Right lobe of liver (tissue), 6 donors: Measurements from ENCODE around the gene FLYWCH2. TPM values are rescaled to one million over a fixed set of nuclear protein-coding genes. Genes with fewer than 3 reads are reported as not detected.

Experiments
- ATAC-seq, 4 donors: fragments of 200-7000 bp; cut with Tn5 transposase; one replicate each; pipeline ENCODE4 v1.9.1; 2020; ENCODE audit warnings: mild to moderate bottlenecking in 4 of 4, moderate library complexity in 4 of 4
- DNase-seq, 3 donors: peaks; one replicate each; pipeline ENCODE4 v3.0.0-alpha.2; 2020
- H3K27ac ChIP-seq, 3 donors: fragments of 200-600 bp; one replicate each; pipeline ENCODE4 v1.8.0; 2022
- H3K27me3 ChIP-seq, 2 donors: fragments of 200-600 bp; one replicate each; pipeline ENCODE4 v1.8.0; 2022
- H3K36me3 ChIP-seq, 4 donors: fragments of 200-600 bp; sonication (generic) in 1 of 4; one replicate each; pipeline versions ENCODE4 v1.5.1 to v1.8.0; 2017 to 2022; ENCODE audit warnings: control low read depth in 1 of 4
- H3K4me1 ChIP-seq, 4 donors: fragments of 200-600 bp; sonication (generic) in 1 of 4; one replicate each; pipeline versions ENCODE4 v1.5.1 to v1.8.0; 2017 to 2022; ENCODE audit warnings: control low read depth in 1 of 4
- H3K4me3 ChIP-seq, 3 donors: fragments of 200-600 bp; one replicate each; pipeline ENCODE4 v1.8.0; 2022
- H3K9me3 ChIP-seq, 4 donors: fragments of 200-600 bp; sonication (generic) in 1 of 4; one replicate each; pipeline versions ENCODE4 v1.5.1 to v1.8.0; 2017 to 2022; ENCODE audit warnings: control low read depth in 1 of 4
- CTCF ChIP-seq, 4 donors: fragments of 200-600 bp in 3 of 4; fragments of 450-650 bp in 1 of 4; IDR thresholded peaks; one replicate each; pipeline versions ENCODE4 v1.5.1 to v1.8.0; 2016 to 2022; ENCODE audit warnings: antibody characterized with exemption in 4 of 4, mild to moderate bottlenecking in 2 of 4
- POLR2A ChIP-seq: fragments of 450-650 bp; IDR thresholded peaks from one replicate; pipeline ENCODE4 v1.6.1; 2017; ENCODE audit warnings: antibody characterized with exemption, mild to moderate bottlenecking
- WGBS: methylation state at CpG from one replicate; pipeline ENCODE4 v1.1.6; 2018; ENCODE audit warnings: low coverage, low lambda C conversion rate; ENCODE audit not compliant: insufficient coverage; ENCODE audit errors: missing lambda C conversion rate; 5-methylcytosine and 5-hydroxymethylcytosine counted together
- intact Hi-C, 2 donors: fragments of 100-400 bp; cut with DNase I; formaldehyde crosslinking; loops; one replicate each; pipeline versions ENCODE4 v1.11.2 to v1.14.1; 2022
- total RNA-seq, 6 experiments: library from RNA; depleted of rRNA in 2 of 6; stranded (reverse); fragments of >200 nt in 2 of 6; fragmentation: NEBNext Ultra II Directional in 3 of 6; extraction: Animal tissue kit (Norgen Biotek cat#: 25700) in 3 of 6; gene quantifications; one replicate each; pipeline versions ENCODE4 v1.1.0 to v1.2.4, GENCODE V29; 2016 to 2023
- donor health status: DM: no; HTN: yes; CAD: no.
- donor health status: DM: no; HTN: no; CAD: no.
- donor health status: DM: no; HTN: no; CAD: no.
- donor health status: DM: no; HTN: yes; CAD: no.
- donor health status: DM: no; HTN: yes; CAD: no.

FLYWCH2 gene
- total RNA-seq, 6 experiments from 2014 or later: 3.6 to 18.9 (median 5.6) TPM

GRCh38 chr16:2841606-2842339, 41.2 kb upstream of the FLYWCH2 start:
- intact Hi-C loops: no loop called here
- no peaks in the 10 kb centered on the region for H3K9me3 ChIP-seq
- no peak overlapping the region for H3K27ac ChIP-seq
- no peaks in the 10 kb centered on the region for H3K27me3 ChIP-seq
- H3K4me3 ChIP-seq: peak overlapping the region in 1 of 3 donors; percentile 1
- H3K4me1 ChIP-seq: no peaks in the 10 kb centered on the region
- DNase-seq (peak in 1 of 3 donors; percentile 39), ATAC-seq (peak in 2 of 4 donors; percentile 4 to 17)
- WGBS: 80% methylated on average over 2 of the region's 18 CpGs
- H3K36me3 ChIP-seq: no peaks in the 10 kb centered on the region
- TF ChIP-seq CTCF (IDR thresholded peaks at IDR 0.05) (no peak), POLR2A (no peak)

GRCh38 chr16:2842340-2843000, 40.5 kb upstream of the FLYWCH2 start:
- peak in 2 of 3 donors; percentile 46 to 62 for DNase-seq

GRCh38 chr16:2843526-2843925, 39.5 kb upstream of the FLYWCH2 start:
- 68% methylated on average over 3 of the region's 8 CpGs for WGBS
- DNase-seq: peak in 1 of 3 donors; percentile 28
- TF ChIP-seq CTCF (IDR thresholded peaks at IDR 0.05): no peak
- no peak for TF ChIP-seq POLR2A
- intact Hi-C loops: no loop called here
- no peak overlapping the region for H3K27ac ChIP-seq
- H3K36me3 ChIP-seq: no peaks in the 10 kb centered on the region
- no peak for ATAC-seq
- no peaks in the 10 kb centered on the region for H3K27me3 ChIP-seq
- H3K4me3 ChIP-seq: no peak overlapping the region
- no peaks in the 10 kb centered on the region for H3K9me3 ChIP-seq
- H3K4me1 ChIP-seq: no peaks in the 10 kb centered on the region

More at GRCh38 chr16:2842340-2843000, 40.5 kb upstream of the FLYWCH2 start:
- Histone ChIP-seq H3K27ac (no peak overlapping the region), H3K27me3 (no peaks in the 10 kb centered on the region), H3K4me1 (no peaks in the 10 kb centered on the region), H3K9me3 (no peaks in the 10 kb centered on the region), H3K4me3 (peak overlapping the region in 1 of 3 donors; percentile 1), H3K36me3 (no peaks in the 10 kb centered on the region)
- ATAC-seq: peak; percentile 20 to 65 (median 48)
- WGBS: 70% methylated on average over 6 of the region's 40 CpGs
- peak; percentile 19 to 34 (median 22) for TF ChIP-seq CTCF (IDR thresholded peaks at IDR 0.05)
- no peak for TF ChIP-seq POLR2A
- intact Hi-C loops: no loop called here

DNA sequence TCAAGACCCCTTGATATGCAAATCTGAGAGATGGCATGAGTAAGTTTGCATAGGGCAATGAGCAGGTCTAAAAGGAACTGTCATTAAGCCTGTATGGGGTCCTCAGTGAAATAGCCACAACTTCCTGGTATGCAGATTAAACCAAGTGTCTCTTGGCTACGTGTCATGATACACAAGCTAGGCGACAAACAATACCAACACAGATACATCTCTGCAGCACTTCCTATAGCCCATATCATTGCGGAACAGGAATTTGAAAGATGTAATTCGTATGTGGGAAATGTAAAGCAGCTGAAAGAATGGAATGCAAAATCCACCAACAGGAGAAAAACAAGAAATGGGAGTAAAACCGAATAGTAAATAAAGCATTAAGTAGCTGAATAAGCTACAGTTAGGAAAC, 37.9 kb upstream of the FLYWCH2 start:
- WGBS: 53% methylated on average over 5 of the region's 5 CpGs
- ATAC-seq: no peak
- H3K4me1 ChIP-seq: no peaks in the 10 kb centered on the region
- DNase-seq: no peak
- no peaks in the 10 kb centered on the region for H3K9me3 ChIP-seq
- intact Hi-C loops: no loop called here
- no peaks in the 10 kb centered on the region for H3K27me3 ChIP-seq
- TF ChIP-seq POLR2A (no peak), CTCF (IDR thresholded peaks at IDR 0.05) (no peak)
- no peak overlapping the region for H3K4me3 ChIP-seq
- no peak overlapping the region for H3K27ac ChIP-seq
- no peaks in the 10 kb centered on the region for H3K36me3 ChIP-seq
